Testis (tissue), 3 donors: Measurements from ENCODE around the gene CDH13. TPM values are rescaled to one million over a fixed set of nuclear protein-coding genes. Genes with fewer than 3 reads are reported as not detected.

Experiments
- DNase-seq: peaks from one replicate; pipeline ENCODE4 v3.0.0-alpha.2; 2019
- H3K27ac ChIP-seq, 2 donors: fragments of 200-600 bp; sonication (generic); one replicate each; pipeline ENCODE4 v1.5.1; 2019
- H3K27me3 ChIP-seq: fragments of 200-600 bp; sonication (generic); one replicate; pipeline ENCODE4 v1.5.1; 2019
- H3K36me3 ChIP-seq: fragments of 200-600 bp; sonication (generic); one replicate; pipeline ENCODE4 v1.5.1; 2017; ENCODE audit warnings: low read depth; ENCODE audit errors: missing control alignments
- H3K4me1 ChIP-seq: fragments of 200-600 bp; sonication (generic); one replicate; pipeline ENCODE4 v1.5.1; 2019
- H3K4me3 ChIP-seq, 2 donors: fragments of 200-600 bp; sonication (generic); one replicate each; pipeline ENCODE4 v1.5.1; 2017 to 2019
- H3K9me3 ChIP-seq: fragments of 200-600 bp; sonication (generic); one replicate; pipeline ENCODE4 v1.5.1; 2017
- CTCF ChIP-seq, 3 experiments: fragments of 450-650 bp in 2 of 3; fragments of 200-600 bp in 1 of 3; sonication (generic) in 1 of 3; IDR thresholded peaks; one replicate each; pipeline ENCODE4 v1.5.1; 2016 to 2019; ENCODE audit warnings: antibody characterized with exemption in 3 of 3, mild to moderate bottlenecking in 2 of 3, moderate library complexity in 1 of 3
- POLR2A ChIP-seq: fragments of 450-650 bp; IDR thresholded peaks from one replicate; pipeline ENCODE4 v1.6.1; 2017; ENCODE audit warnings: antibody characterized with exemption, mild to moderate bottlenecking, moderate library complexity
- WGBS, 2 donors: methylation state at CpG; one replicate each; pipeline ENCODE4 v1.1.5; 2018; 5-methylcytosine and 5-hydroxymethylcytosine counted together
- intact Hi-C: fragments of 100-400 bp; cut with DNase I; formaldehyde crosslinking; loops from one replicate; pipeline ENCODE4 v1.15.1; 2023; ENCODE audit warnings: low total_unique reads
- polyA plus RNA-seq: library from polyadenylated mRNA; stranded (reverse); fragments of 350-450 nt; fragmentation: Illumina TruSeq; extraction: RNeasy Lipid Tissue Mini Kit (QIAGEN cat#74804); gene quantifications from one replicate; pipeline ENCODE4 v1.2.3, GENCODE V29; 2014; ENCODE audit warnings: low read depth, low replicate concordance; ENCODE audit not compliant: insufficient read depth
- total RNA-seq, 2 donors: library from RNA; depleted of rRNA; stranded (reverse); fragments of >200 nt; gene quantifications; one replicate each; pipeline ENCODE4 v1.2.3, GENCODE V29; 2016

Gene CDH13
- total and polyA plus RNA-seq, 3 donors from 2014 or later, result 1.2 to 11.1 (median 2.0) TPM

GRCh38 chr16:83214671-83215070 is 587.9 kb downstream of the CDH13 start:
- H3K36me3 ChIP-seq, result no peaks in the 10 kb centered on the region
- no peaks in the 10 kb centered on the region for H3K27me3 ChIP-seq
- no peak overlapping the region for H3K27ac ChIP-seq
- TF ChIP-seq CTCF (IDR thresholded peaks at IDR 0.05) (no peak), POLR2A (no peak)
- H3K4me3 ChIP-seq, result no peak overlapping the region
- 70 to 88% methylated on average over 5 of the region's 5 CpGs for WGBS, 2 donors
- H3K4me1 ChIP-seq, result no peaks in the 10 kb centered on the region
- intact Hi-C loops, result no loop called here
- no peak for DNase-seq
- no peaks in the 10 kb centered on the region for H3K9me3 ChIP-seq

- intact Hi-C loops, result no loop called here
- WGBS, 2 donors, result 24 to 25% methylated on average over 9 of the region's 9 CpGs
- DNase-seq, result peak; percentile 77
- H3K4me1 ChIP-seq, result no peaks in the 10 kb centered on the region
- peak overlapping the region in 1 of 2 donors; percentile 36 for H3K4me3 ChIP-seq
- TF ChIP-seq POLR2A (no peak), CTCF (IDR thresholded peaks at IDR 0.05) (peak; percentile 43 to 91 (median 69))
- H3K9me3 ChIP-seq, result no peaks in the 10 kb centered on the region
- H3K27ac ChIP-seq, result no peak overlapping the region
- H3K27me3 ChIP-seq, result no peaks in the 10 kb centered on the region
- H3K36me3 ChIP-seq, result no peaks in the 10 kb centered on the region
These were observed 588.7 kb downstream of the CDH13 start for GRCh38 chr16:83215406-83216001.

GRCh38 chr16:83219285-83219684 is 592.5 kb downstream of the CDH13 start:
- TF ChIP-seq POLR2A (no peak), CTCF (IDR thresholded peaks at IDR 0.05) (no peak)
- Histone ChIP-seq H3K4me3 (no peak overlapping the region), H3K27ac (no peak overlapping the region), H3K9me3 (no peaks in the 10 kb centered on the region), H3K36me3 (no peaks in the 10 kb centered on the region), H3K27me3 (no peaks in the 10 kb centered on the region), H3K4me1 (no peaks in the 10 kb centered on the region)
- 92 to 97% methylated on average over 2 of the region's 2 CpGs for WGBS, 2 donors
- no peak for DNase-seq
- intact Hi-C loops, result no loop called here

GRCh38 chr16:83220066-83220465 is 593.3 kb downstream of the CDH13 start:
- no peak for DNase-seq
- no peak overlapping the region for H3K4me3 ChIP-seq
- H3K4me1 ChIP-seq, result no peaks in the 10 kb centered on the region
- no peaks in the 10 kb centered on the region for H3K9me3 ChIP-seq
- intact Hi-C loops, result no loop called here
- no peak overlapping the region for H3K27ac ChIP-seq
- H3K27me3 ChIP-seq, result no peaks in the 10 kb centered on the region
- WGBS, 2 donors, result 85 to 87% methylated on average over 9 of the region's 9 CpGs
- no peak for TF ChIP-seq POLR2A
- no peak for TF ChIP-seq CTCF (IDR thresholded peaks at IDR 0.05)
- no peaks in the 10 kb centered on the region for H3K36me3 ChIP-seq

- intact Hi-C loops, result no loop called here
- Histone ChIP-seq H3K27me3 (no peaks in the 10 kb centered on the region), H3K4me3 (no peak overlapping the region), H3K9me3 (no peaks in the 10 kb centered on the region), H3K27ac (no peak overlapping the region), H3K36me3 (no peaks in the 10 kb centered on the region), H3K4me1 (no peaks in the 10 kb centered on the region)
- no peak for TF ChIP-seq CTCF (IDR thresholded peaks at IDR 0.05)
- no peak for TF ChIP-seq POLR2A
- 84 to 92% methylated on average over 3 of the region's 3 CpGs for WGBS, 2 donors
- DNase-seq, result no peak
These were observed 597.9 kb downstream of the CDH13 start for GRCh38 chr16:83224642-83225041.
